GM19372 (cell line): ENCODE measurements around the gene CCHCR1.
A peak's percentile ranks its signal among the peaks of the same experiment; 100 is the strongest.
"Not testable (repeated sequence)": the region's sequence is repeated elsewhere in the genome, so short reads cannot be mapped to it uniquely, and the experiment has no call there.

ENCODE experiments used
- ATAC-seq: cut with Tn5 transposase; IDR thresholded peaks from one replicate; pipeline ENCODE4 v1.9.1; 2021; ENCODE audit warnings: mild to moderate bottlenecking, low read depth, moderate library complexity; ENCODE audit not compliant: unreplicated experiment

The CCHCR1 gene

DNA sequence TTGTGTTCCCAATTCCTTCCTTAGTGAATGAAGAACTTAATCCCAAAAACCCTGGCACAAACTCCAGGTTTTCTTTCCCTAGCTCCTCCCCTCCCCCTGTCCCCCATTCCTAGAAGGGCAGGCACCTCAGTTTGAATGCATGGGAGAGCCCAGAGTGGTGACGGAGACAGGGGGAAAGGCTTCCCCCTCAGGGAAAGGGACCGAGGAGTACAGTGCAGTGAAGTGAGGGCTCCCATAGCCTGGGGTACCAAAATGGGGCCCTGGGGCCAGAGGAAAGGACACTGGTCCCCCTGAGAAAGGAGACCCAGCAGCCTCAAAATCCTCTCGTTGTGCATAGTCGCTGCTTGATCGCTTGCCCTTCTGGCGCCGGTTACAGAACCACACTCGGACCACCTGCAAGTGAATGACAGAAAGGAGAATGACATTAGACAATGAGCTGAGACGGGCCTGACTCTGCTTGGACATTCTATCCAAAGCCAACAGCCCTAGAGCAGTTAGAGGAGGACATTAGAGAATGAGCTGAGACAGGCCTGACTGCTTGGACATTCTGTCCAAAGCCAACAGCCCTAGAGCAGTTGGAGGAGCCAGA lies 7.0 kb upstream of the CCHCR1 start:
- ATAC-seq: not testable (repeated sequence)

DNA sequence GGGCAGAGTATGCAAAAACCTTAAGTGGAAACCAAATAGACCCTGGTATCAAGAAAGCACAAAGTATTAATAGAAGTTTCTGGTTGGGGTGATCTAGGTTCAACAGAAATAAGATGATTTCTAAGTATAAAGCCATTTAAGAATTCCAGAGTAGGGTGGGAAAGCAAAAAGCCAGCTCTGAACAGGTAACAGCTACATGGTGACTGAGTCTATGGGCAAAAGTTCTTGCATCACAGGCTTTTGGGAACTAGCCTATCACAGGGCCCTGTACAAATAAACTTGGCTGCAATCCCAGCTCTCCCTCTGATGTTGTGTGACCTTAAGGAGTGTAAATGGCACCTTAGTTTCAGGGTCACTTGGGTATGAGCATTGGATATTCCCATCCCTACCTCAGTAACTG lies 6.3 kb upstream of the CCHCR1 start:
- no peak for ATAC-seq

DNA sequence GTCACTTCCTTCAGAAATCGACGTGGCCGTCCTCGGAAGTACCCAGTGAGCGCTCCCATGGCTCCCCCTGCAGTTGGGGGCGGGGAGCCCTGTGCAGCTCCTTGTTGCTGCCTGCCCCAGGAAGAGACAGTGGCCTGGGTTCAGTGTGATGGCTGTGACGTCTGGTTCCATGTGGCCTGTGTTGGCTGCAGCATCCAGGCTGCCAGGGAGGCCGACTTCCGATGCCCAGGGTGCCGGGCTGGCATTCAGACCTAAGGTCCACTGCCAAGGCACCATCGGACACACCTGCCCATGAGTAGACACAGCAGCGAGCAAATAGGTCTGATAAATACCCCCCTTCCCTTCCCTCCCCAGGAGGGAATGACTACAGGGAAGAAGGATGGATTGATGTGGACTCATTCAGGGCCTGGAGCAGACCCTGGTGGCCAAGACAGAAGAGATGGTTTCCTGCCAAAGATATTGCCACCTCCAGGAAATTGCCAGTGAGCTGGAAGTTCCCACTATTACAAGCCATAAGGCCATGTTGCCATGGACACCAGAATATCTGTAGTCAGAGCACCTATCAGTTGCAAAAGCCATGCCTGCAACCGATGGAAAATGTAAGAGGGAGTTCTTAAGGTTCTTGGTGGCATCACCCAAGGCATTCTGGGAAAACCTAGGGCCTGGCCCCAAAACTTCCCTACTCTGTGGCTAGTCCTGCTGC lies 5.0 kb upstream of the CCHCR1 start:
- no peak for ATAC-seq

DNA sequence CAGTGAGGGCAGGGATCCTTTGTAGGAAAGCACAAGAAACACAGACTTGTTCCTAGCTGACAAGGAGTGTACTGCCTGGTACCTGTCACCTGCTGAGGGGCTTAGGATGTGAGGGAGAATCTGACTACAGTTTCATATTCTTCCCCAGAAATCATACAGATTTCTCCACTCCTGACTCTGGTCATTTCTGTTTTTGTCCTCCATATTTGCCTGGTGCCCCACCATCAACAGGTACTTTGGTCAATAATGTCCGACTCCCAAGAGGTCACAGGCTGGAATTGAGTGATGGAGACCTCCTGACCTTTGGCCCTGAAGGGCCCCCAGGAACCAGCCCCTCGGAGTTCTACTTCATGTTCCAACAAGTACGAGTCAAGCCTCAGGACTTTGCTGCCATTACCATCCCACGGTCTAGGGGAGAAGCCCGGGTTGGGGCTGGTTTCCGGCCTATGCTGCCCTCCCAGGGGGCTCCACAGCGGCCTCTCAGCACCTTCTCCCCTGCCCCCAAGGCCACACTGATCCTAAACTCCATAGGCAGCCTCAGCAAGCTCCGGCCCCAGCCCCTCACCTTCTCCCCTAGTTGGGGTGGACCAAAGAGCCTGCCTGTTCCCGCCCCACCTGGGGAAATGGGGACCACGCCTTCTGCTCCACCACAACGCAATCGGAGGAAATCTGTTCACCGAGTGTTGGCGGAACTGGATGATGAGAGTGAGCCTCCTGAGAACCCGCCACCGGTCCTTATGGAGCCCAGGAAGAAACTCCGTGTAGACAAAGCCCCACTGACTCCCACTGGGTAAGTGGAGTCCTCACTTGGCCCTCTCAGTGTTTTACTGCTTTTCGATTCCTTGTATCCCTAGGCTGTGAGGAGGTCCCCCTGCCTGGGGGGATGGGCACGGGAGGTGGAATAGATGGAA lies 3.9 kb upstream of the CCHCR1 start:
- no peak for ATAC-seq

DNA sequence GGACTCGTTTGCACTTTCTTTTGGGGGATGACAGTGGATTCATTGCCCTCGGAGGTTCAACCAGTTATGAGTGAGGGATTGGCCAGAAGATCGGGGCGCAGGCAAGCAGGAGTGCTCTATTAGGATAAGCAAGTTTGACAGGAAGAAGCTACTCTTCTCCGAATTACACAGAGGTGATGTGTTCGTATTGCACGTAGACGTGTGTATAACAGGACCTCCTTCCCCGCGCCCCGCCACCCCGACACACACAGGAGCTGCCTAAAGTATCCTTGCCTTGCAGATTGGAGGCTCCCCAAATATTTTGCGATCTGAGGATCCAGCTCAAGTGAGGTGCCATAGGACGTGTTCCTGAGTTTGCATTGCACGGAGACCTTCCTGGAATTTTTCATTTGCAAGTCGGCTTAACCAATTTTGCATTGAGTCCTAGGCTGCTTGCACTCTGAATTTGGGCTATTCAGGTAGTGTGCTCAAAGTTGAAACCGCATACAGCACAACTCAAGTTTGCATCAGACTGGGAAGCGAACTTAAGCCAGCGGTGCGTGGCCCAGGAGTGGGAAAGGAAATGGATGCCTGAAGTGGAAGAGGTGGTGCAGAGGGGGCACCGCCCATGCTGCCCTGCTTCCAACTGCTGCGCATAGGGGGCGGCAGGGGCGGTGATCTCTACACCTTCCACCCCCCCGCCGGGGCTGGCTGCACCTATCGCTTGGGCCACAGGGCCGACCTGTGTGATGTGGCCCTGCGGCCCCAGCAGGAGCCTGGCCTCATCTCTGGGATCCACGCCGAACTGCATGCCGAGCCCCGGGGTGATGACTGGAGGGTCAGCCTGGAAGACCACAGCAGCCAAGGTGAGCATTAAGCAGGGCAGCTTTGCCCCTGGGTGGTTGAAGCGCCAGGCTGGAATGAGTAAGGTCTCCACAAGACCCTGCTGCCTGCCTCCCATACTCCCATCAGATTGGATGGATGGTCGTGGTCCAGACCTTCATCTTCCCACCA lies 1.6 kb upstream of the CCHCR1 start:
- no peak for ATAC-seq

DNA sequence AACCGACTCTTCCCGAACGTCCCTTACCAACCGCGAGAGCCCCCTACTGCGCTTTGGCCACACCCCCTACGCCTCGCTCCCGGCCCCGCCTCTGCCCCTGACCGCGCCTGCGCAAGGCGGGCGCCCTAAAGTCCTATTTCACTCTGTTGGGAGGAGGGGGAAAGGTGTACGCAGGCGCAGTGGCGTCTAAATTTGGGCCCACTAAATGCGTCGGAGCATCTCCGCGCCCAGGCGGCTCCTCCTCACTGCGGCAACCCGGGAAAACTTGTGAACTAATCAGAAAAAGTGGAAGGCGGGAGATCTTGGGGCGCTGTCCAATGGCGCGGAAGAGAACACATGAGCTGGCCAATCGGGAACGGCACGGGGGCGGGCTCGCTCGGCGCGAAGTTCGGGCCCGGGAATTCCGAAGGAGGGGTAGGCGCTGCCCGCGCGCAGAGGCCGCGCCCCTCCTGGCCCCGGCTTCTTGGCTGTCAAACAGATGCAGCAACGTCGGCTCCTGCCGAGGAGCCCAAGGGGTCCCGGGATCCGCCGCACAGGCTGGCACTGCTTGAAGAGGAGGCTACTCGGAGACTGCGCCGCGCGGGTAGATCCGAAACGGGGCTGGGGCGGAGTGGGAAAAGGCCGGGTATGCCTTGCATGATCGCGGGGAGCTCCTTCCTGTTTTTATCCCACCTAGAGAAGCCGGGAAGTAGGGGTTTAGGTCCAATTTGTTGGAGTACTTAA lies 699 bp upstream of the CCHCR1 start, which contains the start of gene TCF19:
TSS of gene TCF19 (plus strand) at position 450 of the 723 bp plus-strand sequence. CDS start 881 bp downstream, outside the sequence.
- peak; percentile 93 for ATAC-seq

DNA sequence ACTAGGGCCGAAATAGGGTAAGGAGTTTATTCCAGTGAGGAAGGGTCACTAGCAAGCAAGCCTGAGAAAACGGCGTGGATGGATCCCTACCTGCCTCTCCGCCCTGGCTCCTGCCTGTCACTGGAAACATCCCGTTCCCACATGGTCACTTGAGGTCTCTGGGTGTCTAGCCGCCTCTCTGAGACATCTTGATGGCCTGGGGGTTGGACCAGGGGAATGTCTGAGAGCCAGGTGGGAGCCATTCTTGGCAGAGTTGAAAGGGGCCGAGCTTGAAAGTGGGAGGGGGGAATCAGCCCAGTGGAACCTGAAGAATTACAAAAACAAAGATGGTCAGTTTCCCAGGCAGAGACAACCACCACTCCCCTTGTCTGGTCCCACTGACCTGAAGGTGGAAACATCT lies 961 bp downstream of the CCHCR1 start:
- ATAC-seq: no peak

DNA sequence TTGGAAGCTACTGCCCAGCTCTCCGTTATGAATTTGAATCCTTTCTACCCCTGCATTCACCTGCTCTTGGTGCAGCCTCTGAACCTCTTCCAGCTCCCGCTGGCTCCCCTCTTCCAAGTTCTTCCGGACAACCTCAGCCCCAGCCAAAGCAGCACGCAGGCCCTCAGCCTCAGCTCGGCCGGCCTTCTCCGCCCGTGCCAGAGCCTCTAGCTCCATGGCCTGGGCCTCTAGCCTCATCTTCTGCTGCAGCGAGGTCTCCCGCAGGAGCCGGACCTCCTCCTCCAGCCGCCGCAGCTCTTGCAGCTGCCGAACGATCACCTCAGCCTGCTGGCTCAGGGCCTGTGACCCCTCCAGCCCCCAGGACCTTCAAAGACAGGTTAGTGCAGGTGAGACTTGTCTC lies 3.2 kb downstream of the CCHCR1 start:
- ATAC-seq: no peak

DNA sequence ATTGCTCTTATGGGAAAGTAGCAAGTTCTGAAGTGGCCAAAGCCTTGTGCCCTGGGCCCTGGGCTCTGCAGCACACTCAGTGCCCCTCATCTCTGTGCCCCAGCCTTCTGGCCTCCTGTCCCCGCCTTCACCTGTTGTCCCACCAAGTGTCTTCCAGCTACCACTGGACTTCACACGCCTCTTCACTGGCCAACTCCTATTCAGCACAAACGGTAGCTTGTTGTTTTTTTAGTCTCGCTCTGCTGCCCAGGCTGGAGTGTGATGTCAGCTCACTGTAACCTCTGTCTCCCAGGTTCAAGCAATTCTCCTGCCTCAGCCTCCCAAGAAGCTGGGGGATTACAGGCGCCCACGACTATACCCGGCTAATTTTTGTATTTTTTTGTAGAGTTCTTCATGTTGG lies 4.8 kb downstream of the CCHCR1 start:
- ATAC-seq: no peak

DNA sequence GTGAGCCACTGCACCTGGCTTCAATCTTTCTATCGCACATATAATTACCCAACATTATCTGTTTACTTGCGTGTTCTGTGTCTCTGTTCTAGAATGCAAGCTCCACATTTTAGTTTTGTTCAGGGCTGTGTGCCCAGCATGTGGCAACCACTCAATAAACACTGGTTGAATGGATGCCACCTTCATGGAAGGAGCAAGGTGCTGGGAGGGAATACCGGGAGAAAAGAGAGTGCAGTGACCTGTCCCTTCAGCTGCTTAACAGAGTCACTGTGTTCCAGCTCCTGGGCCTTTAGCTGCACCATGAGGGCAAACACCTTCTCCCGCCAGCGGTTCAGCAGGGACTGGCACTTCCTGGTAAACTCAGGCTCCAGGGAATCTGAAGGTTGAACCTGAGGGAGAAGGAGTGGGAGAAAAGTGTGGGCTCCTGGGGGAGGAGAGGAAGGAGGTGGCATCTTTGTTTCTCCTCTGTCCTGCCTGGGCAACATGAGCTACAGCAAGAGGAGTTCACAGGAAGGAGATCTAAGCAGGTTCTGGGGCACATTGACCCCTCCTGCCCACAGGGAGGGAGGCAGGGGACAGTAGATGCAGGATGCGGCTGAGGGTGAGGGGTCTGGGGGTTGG lies 7.7 kb downstream of the CCHCR1 start:
- no peak for ATAC-seq

DNA sequence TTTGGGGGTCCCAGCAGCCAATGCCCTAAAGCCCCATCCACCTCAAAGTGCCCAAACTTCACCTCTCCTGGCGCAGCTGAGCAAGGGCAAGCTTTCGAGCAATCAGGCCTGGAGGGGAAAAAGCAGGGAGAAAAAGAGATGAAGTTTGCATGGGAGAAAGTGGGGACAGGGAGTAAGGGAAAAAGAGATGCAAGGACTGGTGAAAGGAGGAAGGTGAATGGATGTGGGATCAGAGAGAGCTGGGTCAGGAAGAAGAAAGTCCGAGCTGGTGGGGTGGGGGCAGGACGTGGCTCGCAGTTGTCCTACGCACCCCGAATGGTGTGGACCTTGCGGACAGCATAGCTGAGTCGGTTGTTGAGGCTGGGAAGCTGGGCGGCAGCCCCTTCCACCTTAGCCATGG lies 12.2 kb downstream of the CCHCR1 start:
- ATAC-seq: no peak

DNA sequence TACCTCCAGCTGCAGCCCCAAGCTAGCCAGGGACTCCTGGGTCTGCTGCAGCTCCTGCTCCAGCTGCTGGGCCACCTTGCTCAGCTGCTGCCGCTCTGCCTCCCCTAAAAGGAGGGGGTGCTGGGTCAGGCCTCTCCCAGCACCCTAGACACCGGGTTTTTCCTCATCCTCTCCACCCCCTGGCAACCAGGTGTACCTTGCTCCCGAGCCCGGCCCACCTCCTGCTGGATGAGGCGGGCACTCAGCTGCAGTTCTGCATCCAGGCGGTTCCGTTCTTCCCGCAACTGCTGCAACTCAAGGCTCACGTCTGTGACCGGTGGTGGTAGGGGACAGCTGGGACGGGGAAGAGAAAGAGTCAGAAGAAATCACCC lies 12.6 kb downstream of the CCHCR1 start:
- no peak for ATAC-seq

DNA sequence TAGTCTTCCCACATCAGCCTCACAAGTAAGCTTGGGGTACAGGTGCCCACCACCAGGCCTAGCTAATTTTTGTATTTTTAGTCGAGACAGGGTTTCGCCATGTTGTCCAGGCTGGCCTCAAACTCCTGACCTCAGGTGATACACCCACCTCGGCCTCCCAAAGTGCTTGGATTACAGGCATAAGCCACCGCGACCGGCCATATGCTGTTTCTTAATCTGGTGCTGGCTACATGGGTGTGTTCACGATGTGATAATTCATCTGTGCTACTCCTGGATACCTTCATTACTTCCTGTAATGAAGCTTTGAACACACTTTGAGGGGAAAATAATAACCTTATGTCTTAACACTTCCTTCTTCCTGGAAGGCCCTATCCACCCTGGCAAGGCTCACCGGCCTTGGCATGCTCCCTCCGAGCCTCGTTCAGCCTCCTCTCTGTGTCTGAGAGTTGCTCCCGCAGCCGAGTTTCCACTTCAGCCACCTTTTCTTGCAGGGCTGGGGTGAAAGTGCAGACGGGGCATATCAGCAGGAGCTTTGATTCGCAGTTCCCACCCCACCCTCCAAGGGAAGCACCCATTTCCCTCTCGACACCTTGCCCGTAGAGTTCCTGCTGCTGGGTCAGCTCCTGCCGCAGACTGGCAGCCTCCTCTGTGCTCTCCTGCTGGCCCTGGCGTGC lies 13.2 kb downstream of the CCHCR1 start:
- ATAC-seq: no peak

DNA sequence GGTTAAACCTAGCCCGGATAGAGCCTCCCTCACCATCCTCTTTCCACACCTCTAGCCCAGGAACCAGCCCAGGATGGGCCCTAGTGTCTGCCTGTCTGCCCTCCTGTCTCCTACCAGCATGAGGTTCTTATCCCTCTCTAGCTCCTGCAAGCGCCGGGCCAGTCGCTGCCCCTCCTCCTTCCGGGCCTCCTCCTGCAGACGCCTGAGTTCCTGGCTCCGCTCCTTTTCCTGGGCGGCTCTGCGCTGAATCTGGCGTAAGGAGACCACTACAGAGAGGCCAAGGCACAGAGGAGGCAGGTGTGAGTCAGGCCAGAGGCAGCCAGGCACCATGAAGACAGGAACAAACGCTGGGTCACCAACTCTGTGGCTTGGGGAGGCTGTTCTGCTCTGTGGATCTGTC lies 14.5 kb downstream of the CCHCR1 start:
- ATAC-seq: no peak

DNA sequence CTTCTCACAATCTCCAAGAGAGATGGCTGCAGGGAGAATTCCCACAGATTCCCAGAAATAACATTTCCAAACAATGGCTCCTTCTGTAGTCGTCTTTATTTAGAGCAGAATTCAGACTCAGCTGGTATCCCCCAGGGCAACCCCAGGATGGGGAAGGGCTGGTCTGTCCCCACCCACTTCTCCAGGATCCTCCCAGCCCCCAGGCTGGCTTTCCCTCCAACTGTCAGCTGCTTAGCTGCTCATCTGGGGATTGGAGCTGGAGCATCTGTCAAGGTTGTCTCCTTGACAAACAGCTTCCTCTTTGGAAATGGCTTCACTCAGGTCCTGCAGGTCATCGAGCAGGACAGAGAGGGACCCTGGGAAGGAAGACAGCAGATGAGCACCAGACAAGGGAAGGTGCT lies 15.2 kb downstream of the CCHCR1 start:
- ATAC-seq: no peak

DNA sequence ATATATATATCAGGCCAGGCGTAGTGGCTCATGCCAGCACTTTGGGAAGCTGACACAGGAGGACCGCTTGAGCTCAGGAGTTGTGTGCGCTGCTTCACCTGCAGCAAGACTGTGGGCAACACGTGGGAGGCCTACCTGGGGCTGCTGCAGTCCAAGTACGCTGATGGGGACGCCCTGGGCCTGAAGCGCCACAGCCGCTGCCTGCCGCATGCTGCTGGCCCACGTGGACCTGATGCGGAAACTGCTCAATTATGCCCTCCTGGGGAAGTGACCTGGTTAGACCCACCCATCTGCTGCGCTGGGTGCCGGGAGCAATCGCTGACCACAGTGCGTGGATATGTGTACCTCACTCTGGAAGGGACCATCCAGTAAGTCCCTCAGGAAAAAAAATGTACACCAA lies 17.0 kb downstream of the CCHCR1 start:
- ATAC-seq: no peak

DNA sequence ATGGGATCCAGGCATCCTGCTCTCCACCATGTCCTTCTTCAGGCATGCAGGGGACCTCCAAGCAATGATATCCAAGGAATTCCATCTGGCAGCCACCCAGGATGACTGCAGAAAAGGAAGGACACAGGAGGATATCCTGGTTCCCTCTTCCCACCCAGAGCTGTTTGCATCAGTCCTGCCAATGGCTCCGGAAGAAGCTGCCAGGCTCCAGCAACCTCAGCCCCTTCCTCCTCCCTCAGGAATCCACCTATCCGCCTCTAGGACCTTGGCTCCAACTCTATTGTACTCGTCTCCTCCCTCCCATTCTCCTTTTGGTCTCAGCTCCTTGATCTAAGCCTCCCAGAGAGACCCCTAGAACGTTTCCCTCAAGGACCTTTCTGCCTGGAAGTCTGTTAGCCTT lies 18.0 kb downstream of the CCHCR1 start:
- ATAC-seq: no peak

DNA sequence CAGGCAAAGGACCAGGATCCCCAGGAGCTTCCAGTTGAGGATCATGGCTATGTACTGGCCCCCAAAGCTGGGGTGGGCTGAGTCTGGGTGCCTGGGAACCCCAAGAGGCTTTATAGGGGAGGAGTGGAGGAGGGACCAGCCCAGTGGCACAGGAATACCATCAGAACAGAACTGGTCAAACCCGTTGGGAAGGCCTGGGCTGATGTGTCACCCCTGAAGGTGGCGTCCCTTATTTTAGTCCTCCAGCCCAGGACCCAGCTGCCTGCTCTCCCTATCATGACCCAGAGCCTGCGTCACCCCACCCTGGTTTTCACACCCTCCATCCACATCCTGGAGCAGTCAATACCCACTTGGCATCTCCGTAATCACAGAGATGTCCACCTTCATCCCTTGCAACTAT lies 18.6 kb downstream of the CCHCR1 start, which contains the start of gene PSORS1C2:
TSS of gene PSORS1C2 (minus strand) at position 85 of the 400 bp plus-strand sequence. CDS start at position 45, 40 bp downstream.
- ATAC-seq: no peak
